GM23338 (cell line): Measurements from ENCODE around the gene GTPBP4. TPM values are rescaled to one million over a fixed set of nuclear protein-coding genes. Genes with fewer than 3 reads are reported as not detected.

ENCODE experiments used
- ATAC-seq: fragments of 200-7000 bp; cut with Tn5 transposase; 3 replicates; pipeline ENCODE4 v1.9.1; 2020
- DNase-seq: peaks from one replicate; pipeline ENCODE4 v3.0.0-alpha.2; 2015; ENCODE audit warnings: low spot score
- H2AFZ ChIP-seq: fragments of 200-600 bp; sonication (generic); 2 replicates; pipeline ENCODE4 v1.8.0; 2016; ENCODE audit warnings: antibody characterized with exemption, mild to moderate bottlenecking, moderate library complexity
- H3F3A ChIP-seq: fragments of 200-600 bp; sonication (generic); replicated peaks from 2 replicates; pipeline ENCODE4 v1.8.0; 2017; ENCODE audit warnings: antibody characterized with exemption, mixed run types, low read depth
- H3K27ac ChIP-seq: fragments of 200-600 bp; sonication (generic); 2 replicates; pipeline ENCODE4 v1.6.1; 2016; ENCODE audit warnings: low read depth
- H3K27me3 ChIP-seq: fragments of 200-600 bp; sonication (generic); 2 replicates; pipeline ENCODE4 v1.8.0; 2016; ENCODE audit warnings: mild to moderate bottlenecking, mixed run types, moderate library complexity; ENCODE audit not compliant: insufficient read depth
- H3K36me3 ChIP-seq: fragments of 200-600 bp; sonication (generic); 2 replicates; pipeline ENCODE4 v1.8.0; 2016; ENCODE audit warnings: mild to moderate bottlenecking; ENCODE audit not compliant: insufficient read depth
- H3K4me1 ChIP-seq: fragments of 200-600 bp; sonication (generic); 2 replicates; pipeline ENCODE4 v1.8.0; 2016; ENCODE audit warnings: mild to moderate bottlenecking, moderate library complexity; ENCODE audit not compliant: insufficient read depth
- H3K4me2 ChIP-seq: fragments of 200-600 bp; sonication (generic); 2 replicates; pipeline ENCODE4 v1.7.1; 2017; ENCODE audit warnings: mixed run types
- H3K4me3 ChIP-seq: fragments of 200-600 bp; sonication (generic); 2 replicates; pipeline ENCODE4 v1.6.1; 2016; ENCODE audit warnings: mixed run types
- H3K79me2 ChIP-seq: fragments of 200-600 bp; sonication (generic); replicated peaks from 2 replicates; pipeline ENCODE4 v1.8.0; 2017; ENCODE audit warnings: mild to moderate bottlenecking; ENCODE audit not compliant: insufficient read depth
- H3K9me2 ChIP-seq: fragments of 200-600 bp; sonication (generic); 2 replicates; pipeline ENCODE4 v1.8.0; 2017; ENCODE audit not compliant: insufficient read depth
- H4K20me1 ChIP-seq: fragments of 200-600 bp; sonication (generic); replicated peaks from 2 replicates; pipeline ENCODE4 v1.8.0; 2017; ENCODE audit warnings: mild to moderate bottlenecking; ENCODE audit not compliant: insufficient read depth
- H3K27ac Mint-ChIP-seq: 2 replicates; pipeline ENCODE4 v1.8.0; 2020; ENCODE audit warnings: inconsistent platforms, mild to moderate bottlenecking, moderate library complexity, mixed read lengths
- H3K27me3 Mint-ChIP-seq: 3 replicates; pipeline ENCODE4 v1.8.0; 2022; ENCODE audit warnings: low read depth, mild to moderate bottlenecking, moderate library complexity, mixed read lengths, inconsistent platforms; ENCODE audit not compliant: insufficient read depth, poor library complexity
- H3K36me3 Mint-ChIP-seq: 3 replicates; pipeline ENCODE4 v1.8.0; 2021; ENCODE audit warnings: low read depth, mild to moderate bottlenecking, inconsistent platforms, moderate library complexity, mixed read lengths
- H3K4me1 Mint-ChIP-seq: 3 replicates; pipeline ENCODE4 v1.8.0; 2020; ENCODE audit warnings: mild to moderate bottlenecking, inconsistent platforms, mixed read lengths
- H3K4me3 Mint-ChIP-seq: 3 replicates; pipeline ENCODE4 v1.8.0; 2021; ENCODE audit warnings: moderate library complexity, mild to moderate bottlenecking, inconsistent platforms, mixed read lengths
- H3K9me3 Mint-ChIP-seq: 3 replicates; pipeline ENCODE4 v1.8.0; 2020; ENCODE audit warnings: moderate library complexity, mild to moderate bottlenecking, inconsistent platforms, mixed read lengths
- CREB1 ChIP-seq: fragments of 250-450 bp; sonication (Bioruptor Pico); IDR thresholded peaks from 2 replicates; pipeline ENCODE4 v1.5.0; 2020; ENCODE audit warnings: low read depth, mild to moderate bottlenecking, moderate library complexity
- ETS1 ChIP-seq: IDR thresholded peaks from 2 replicates; pipeline ENCODE4 v1.6.1; 2016; ENCODE audit warnings: antibody characterized with exemption
- EZH2 ChIP-seq: fragments of 200-600 bp; sonication (generic); IDR thresholded peaks from one replicate; pipeline ENCODE4 v1.8.0; 2017; ENCODE audit warnings: antibody characterized with exemption, mild to moderate bottlenecking, low read depth; ENCODE audit not compliant: unreplicated experiment
- EZH2phosphoT487 ChIP-seq: fragments of 200-600 bp; sonication (generic); IDR thresholded peaks from one replicate; pipeline ENCODE4 v1.8.1; 2018; ENCODE audit warnings: antibody characterized with exemption; ENCODE audit not compliant: unreplicated experiment
- POLR2AphosphoS5 ChIP-seq: IDR thresholded peaks from 2 replicates; pipeline ENCODE4 v1.6.1; 2016; ENCODE audit warnings: antibody characterized with exemption, low read depth
- STAT1 ChIP-seq: IDR thresholded peaks from one replicate; pipeline ENCODE4 v1.6.1; 2016; ENCODE audit warnings: antibody characterized with exemption; ENCODE audit not compliant: unreplicated experiment
- ZNF114 ChIP-seq: fragments of 250-450 bp; sonication (Bioruptor Pico); IDR thresholded peaks from 2 replicates; pipeline ENCODE4 v1.5.0; 2020; ENCODE audit warnings: mild to moderate bottlenecking, moderate library complexity
- ZNF331 ChIP-seq: fragments of 250-450 bp; sonication (Bioruptor Pico); IDR thresholded peaks from 2 replicates; pipeline ENCODE4 v1.5.0; 2020; ENCODE audit warnings: low read depth, mild to moderate bottlenecking, moderate library complexity
- ZNF462 ChIP-seq: fragments of 250-450 bp; sonication (Bioruptor Pico); IDR thresholded peaks from 2 replicates; pipeline ENCODE4 v1.5.0; 2020; ENCODE audit warnings: mild to moderate bottlenecking, moderate library complexity
- polyA plus RNA-seq: library from polyadenylated mRNA; unstranded; fragments of >200 nt; fragmentation: Nextera tagmentation; extraction: Ambion mirVana; gene quantifications from 2 replicates; pipeline ENCODE4 v1.2.1, GENCODE V29; 2016
- total RNA-seq: library from RNA; depleted of rRNA; stranded (reverse); fragments of >200 nt; shearing (Covaris generic); gene quantifications from 2 replicates; pipeline ENCODE4 v1.2.3, GENCODE V29; 2014

Gene GTPBP4
- total and polyA plus RNA-seq, 2 experiments from 2014 or later: 56.5 to 62.6 TPM

DNA sequence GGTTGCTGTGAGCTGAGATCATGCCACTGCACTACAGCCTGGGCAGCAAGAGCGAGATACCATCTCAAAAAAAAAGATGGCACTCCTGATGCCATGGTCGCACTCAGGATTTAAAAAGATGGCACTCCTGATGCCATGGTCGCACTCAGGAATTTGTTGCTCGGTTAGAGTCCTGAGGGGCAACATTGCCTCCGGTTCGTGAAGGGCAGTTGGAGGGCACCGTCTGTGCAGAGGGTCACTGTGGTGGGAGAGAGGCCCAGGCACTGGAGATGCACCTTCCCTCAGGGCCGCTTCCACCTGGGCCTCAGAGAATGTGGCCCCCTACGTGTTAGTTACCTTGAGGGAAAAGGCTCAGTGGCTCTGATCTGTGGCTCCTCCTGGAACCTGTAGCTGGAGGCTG is 18.3 kb downstream of the GTPBP4 start (continued):
- TF ChIP-seq ZNF462: no peak
- TF ChIP-seq EZH2: no peak
- no peak for TF ChIP-seq ZNF114 (CRISPR knock-in tag)
- no peak for TF ChIP-seq CREB1 (CRISPR knock-in tag)
- TF ChIP-seq EZH2phosphoT487: no peak

DNA sequence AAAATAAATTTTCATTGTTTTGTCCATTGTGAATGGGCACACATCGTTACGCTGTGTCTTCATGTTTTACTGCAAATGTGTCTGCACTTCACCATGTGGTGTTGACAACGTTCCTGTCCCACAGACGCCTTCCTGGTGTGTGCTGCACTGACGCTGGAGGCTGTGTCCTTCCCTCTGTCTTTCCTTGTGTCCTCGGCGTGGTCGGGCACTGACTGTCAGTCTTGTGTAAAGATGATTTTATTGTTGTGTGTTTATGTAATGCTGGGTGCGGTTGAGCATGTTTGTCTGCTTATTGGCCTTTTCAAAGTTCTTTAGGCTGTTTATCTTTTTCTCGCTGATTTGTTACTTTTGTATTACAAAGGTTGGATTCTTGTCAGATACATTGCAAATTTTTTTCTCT is 19.3 kb downstream of the GTPBP4 start:
- Mint-ChIP-seq H3K36me3 (peaks cover 98% of the 10 kb centered on the region), H3K27ac (peak overlapping the region; percentile 2; the same call in 1 of the 2 replicates), H3K4me3 (no peak overlapping the region), H3K9me3 (no peaks in the 10 kb centered on the region), H3K27me3 (peaks cover 5% of the 10 kb centered on the region), H3K4me1 (peaks cover 4% of the 10 kb centered on the region)
- H3K4me3 ChIP-seq: no peak overlapping the region
- H3K36me3 ChIP-seq: peaks cover 80% of the 10 kb centered on the region
- no peaks in the 10 kb centered on the region for H3K27me3 ChIP-seq
- no peak for ATAC-seq
- H4K20me1 ChIP-seq: peaks cover 33% of the 10 kb centered on the region
- no peak for DNase-seq
- H3K4me1 ChIP-seq: no peaks in the 10 kb centered on the region
- H3K79me2 ChIP-seq: peaks cover 29% of the 10 kb centered on the region
- no peak overlapping the region for H2AFZ ChIP-seq
- no peaks in the 10 kb centered on the region for H3K9me2 ChIP-seq
- no peak overlapping the region for H3K27ac ChIP-seq
- no peak overlapping the region for H3K4me2 ChIP-seq
- H3F3A ChIP-seq: peaks cover 4% of the 10 kb centered on the region; the same call in 1 of the 2 replicates
- TF ChIP-seq CREB1 (CRISPR knock-in tag) (no peak), EZH2phosphoT487 (no peak), POLR2AphosphoS5 (no peak), ZNF462 (no peak), STAT1 (no peak), ZNF331 (CRISPR knock-in tag) (no peak), ETS1 (no peak)
